Left ventricle myocardium superior (tissue), 1 donor: ENCODE results near the gene RBM28. TPM values are rescaled to one million over a fixed set of nuclear protein-coding genes. Genes with fewer than 3 reads are reported as not detected.

Experiments used
- ATAC-seq: fragments of 200-7000 bp; cut with Tn5 transposase; one replicate; pipeline ENCODE4 v1.9.1; 2020; ENCODE audit warnings: mild to moderate bottlenecking, moderate library complexity
- DNase-seq: peaks from one replicate; pipeline ENCODE4 v3.0.0-alpha.2; 2020
- intact Hi-C: fragments of 100-400 bp; cut with micrococcal nuclease; formaldehyde crosslinking; loops from one replicate; pipeline ENCODE4 v1.11.0; 2022
- total RNA-seq: library from RNA; stranded (reverse); fragmentation: NEBNext Ultra II Directional; extraction: Animal tissue kit (Norgen Biotek cat#: 25700); gene quantifications from one replicate; pipeline ENCODE4 v1.2.1, GENCODE V29; 2021
- donor health status: DM: no; HTN: yes; CAD: no; lungs with severe emphysema.

RBM28 gene
- total RNA-seq, 1 donor from 2014 or later = 36.0 TPM

DNA sequence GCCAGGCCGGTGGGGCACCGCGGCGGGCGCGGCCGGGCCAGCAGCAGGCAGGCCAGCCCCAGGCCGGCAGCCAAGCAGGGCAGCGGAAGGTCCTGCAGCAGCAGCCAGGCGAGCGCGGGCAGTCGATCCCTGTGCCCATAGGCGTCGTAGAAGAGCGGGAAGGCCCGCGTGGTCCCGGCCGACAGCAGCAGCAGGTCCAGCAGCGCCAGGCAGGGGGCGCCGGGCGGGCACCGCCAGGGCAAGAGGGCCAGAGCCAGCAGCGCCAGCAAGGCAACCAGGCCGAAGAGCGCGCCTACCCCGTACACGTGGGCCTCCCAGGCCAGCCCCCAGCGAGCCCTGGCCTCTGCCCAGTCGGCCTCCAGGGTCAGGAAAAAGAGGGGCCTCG is 8.4 kb upstream of the RBM28 start:
- ATAC-seq (peak; percentile 58), DNase-seq (peak; percentile 70)
- intact Hi-C loops = no loop called here

DNA sequence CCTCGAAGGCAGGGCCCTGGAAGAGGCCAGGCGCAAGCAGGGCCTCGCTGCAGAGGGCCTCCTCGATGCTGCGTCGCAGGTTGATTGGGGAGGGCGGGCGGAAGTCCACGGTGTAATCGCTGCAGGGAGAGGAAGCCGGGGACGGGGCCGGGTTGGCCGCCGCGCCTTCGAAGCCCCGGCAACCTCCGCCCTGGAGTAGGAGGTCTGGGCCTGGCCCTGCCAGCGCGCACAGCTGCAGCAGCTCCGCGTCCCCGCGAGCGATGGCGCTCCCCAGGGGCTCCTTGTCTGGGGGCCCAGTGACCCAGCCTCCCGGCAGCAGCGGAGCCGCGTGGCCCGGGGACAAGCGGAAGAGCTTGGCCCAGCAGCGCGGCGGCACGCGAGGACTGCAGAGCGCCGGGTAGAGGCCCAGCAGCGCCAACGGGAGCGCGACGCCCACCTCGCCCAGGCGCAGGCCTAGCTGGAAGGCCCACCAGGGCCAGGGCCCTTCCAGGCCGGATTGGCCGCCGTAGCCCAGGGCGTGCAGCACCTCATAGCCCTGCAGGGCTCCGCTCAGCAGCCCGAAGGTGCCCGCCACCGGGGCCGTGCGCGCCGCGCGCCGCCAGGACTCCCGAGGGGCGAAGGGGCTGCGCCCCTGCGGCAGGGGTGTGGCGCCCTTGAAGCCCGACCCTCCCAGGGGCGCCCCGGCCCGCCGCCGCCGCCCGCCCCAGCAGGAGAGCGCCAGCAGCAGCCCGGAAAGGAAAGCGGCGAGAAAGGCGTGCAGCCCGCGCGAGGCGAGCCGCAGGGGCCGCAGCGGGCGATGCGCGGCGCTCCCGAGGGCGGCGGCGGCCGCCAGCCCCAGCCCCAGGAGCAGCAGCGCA is 7.8 kb upstream of the RBM28 start:
- intact Hi-C loops = no loop called here
- ATAC-seq (peak; percentile 17), DNase-seq (peak; percentile 50)

DNA sequence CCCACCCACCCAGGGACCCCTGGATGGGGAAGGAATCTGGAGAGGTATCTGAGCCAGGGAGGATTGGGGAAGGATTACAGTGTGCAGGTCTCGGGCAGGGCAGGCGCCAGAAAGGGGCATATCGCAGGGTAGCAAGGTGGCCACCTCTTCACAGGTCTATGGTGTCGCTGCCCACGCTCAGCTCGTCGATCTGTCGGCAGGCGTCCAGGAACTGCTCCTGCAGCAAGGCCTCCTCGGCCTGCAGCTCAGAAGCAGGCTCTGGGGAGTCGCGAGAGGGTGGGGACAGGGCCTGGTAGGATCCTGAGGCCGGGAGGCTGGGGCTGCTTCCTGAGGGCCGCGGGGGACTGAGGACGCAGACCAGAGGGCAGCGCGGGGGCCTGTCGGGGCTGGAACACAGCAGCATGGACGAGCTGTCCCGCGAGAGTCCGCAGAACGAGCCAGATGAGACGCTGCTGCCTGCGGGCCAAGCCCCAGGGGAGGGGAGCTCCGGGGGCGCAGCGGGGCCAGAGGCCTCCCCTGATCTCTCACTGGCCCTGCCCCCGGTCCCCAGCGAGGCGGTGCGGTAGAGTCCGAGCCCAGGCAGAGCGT is 7.1 kb upstream of the RBM28 start:
- DNase-seq (peak; percentile 40), ATAC-seq (no peak)
- intact Hi-C loops = no loop called here

DNA sequence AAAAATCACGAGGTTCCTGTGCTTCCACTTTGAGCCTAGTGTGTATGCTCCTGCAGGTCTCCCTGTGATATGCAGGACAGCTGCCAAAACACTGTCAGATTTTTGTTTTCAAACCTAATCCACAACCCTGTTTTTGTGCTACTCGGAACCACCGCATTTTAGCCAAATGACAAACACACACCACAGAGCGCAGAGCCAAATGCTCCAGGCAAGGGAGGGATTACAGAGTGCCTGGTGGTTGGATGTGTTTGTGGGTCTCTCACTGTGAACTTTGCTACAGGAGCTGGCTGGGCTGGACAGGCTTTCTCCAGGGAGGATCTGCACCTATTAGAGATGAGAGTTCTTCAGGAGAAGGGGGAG is 5.7 kb upstream of the RBM28 start:
- intact Hi-C loops = no loop called here
- ATAC-seq (no peak), DNase-seq (no peak)

DNA sequence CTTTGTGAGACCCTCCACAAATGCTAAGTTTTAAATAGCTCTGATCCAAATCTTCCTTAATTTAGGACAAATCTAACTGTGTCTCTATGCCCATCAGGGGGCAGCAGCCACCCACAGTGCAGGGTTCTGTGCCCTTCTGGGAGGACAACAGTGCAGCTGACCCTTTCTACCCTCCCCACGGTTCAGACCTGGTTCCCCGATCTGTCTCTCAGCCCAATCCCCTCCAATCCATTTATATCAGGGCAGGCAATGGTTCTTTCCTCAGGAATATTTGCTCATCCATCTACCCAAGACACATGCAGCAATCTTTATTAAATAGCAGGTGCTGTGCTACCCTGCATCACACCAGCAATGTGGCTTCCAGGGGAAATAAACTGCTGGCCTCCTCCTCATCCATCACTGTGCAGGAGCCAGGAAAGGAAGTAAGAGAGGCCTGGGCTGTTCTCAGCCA is 4.0 kb upstream of the RBM28 start:
- intact Hi-C loops = no loop called here
- peak; percentile 33 for ATAC-seq
- peak; percentile 70 for DNase-seq

DNA sequence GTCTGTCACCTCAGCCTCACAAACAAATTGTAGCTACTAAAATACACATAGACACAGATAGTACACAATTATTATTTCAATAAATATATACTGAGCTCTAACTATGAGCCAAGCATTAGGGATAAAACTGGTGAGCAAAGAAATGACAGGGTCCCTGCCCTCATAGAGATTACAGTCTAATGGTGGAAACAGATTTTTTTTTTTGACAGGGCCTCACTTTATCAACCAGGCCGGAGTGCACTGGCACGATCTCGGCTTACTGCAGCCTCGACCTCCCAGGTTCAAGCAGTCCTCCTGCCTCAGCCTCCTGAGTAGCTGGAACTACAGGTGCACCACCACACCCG is 695 bp upstream of the RBM28 start:
- intact Hi-C loops = no loop called here
- no peak for ATAC-seq

DNA sequence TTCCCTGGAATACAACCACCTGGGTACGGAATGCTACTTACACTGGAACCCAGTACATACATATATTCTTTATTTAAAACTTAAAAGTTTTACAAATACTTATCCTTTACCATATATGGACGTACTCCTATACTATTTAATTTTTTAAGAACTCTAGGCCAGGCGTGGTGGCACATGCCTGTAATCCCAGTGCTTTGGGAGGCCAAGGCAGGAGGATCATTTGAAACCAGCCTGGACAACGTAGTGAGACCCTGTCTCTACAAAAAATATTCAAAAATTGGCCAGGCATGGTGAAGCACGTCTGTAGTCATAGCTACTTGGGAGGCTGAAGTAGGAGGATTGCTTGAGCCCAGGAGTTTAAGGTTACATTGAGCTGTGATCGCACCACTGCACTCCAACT is 2.0 kb downstream of the RBM28 start:
- no peak for ATAC-seq
- no peak for DNase-seq
- intact Hi-C loops = no loop called here

More for the DNA sequence above, 695 bp upstream of the RBM28 start:
- DNase-seq = no peak

DNA sequence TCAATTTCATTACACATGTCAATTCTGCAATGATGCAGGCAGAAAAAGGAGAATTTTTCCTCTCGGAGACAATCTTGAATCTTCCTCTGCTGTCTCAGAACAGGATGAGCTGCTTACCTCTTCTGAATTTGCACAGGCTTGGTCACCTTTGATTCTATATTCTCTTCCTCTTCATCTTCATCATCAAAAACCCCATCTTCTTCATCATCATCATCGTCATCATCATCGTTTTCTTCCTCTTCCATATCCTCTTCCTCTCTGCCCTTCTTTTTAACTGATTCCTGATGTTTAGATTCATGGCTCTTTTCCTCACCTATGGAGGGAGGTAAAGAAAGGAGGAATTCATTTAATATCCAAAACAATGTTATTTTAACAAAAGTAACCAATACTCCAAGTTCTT is 8.0 kb downstream of the RBM28 start:
- no peak for ATAC-seq
- intact Hi-C loops = no loop called here
- DNase-seq = no peak

DNA sequence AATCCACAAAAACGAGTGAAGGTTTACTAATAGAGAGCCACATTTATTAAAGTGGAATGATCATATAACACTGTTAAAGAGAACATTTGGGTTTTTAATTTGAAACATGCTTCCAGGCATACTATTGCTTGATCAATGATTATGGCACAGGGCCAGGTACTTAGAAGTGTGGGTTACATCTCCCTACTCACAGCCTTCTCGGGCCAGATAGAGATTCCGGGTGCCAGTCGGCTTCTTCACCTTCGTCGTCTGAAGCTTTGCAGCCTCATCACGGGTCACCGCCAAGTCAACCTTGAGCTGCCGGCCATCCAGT is 19.4 kb downstream of the RBM28 start:
- DNase-seq = no peak
- no peak for ATAC-seq
- intact Hi-C loops = no loop called here

DNA sequence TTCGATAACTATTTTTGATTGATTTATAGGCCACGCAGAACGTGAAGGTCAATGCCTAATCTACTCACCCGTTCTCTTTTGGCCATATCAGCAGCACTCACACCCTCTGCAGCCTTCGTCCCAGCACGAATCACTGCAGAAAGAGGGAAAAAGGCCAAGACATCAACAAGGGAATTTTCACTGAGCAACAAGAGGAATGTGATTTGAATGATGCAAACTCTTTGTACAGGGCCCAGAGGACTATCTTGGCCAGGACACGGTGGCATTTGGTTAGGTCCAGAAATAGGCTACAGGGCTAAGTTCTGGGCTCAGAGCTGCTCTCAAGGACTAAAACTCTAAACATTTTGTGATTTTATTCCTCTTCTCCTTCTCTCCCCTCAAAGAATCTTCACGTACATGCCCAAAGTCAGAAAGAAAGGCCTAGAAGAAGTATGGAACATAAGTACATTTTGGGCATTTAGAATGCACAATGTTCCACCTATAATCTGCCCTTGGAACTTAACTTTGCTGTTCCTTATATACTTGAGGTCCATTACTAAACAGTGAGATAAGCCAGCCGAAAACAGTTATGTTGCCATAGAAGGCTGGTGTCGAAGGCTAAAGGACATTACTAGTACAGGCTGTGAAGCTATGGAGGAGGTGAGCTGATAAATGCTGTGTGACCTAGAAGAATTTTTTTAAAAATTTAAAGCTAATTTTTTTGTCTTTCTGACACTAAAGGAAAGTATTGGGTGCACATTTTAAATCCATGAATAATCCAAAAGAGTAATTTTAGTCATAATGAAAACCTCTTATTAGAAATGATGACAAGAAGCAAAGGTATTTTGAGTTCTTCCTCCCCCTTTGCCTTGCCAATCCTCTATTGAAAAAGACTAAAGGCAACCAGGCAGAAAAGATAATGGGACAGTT is 20.0 kb downstream of the RBM28 start:
- ATAC-seq (peak; percentile 86), DNase-seq (peak; percentile 31)
- intact Hi-C loops = no loop called here

DNA sequence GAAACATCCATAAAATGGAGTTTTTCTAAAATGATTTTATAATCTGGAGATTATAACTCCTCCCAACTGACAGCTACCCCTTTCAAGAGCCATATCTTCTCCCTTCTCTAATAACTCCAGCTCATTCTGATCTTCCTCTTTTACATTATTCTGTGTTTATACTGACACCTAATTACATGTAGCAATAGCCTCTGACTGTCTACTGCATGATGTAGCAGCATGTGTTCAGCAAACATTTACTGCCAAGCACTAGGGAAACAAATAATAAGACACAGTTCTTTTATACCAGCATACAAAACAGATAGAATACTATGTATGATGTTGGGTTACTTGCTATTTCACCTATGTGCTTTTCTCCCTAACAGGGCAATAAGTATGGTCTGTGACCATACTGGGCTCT is 20.7 kb downstream of the RBM28 start:
- ATAC-seq (peak; percentile 31), DNase-seq (no peak)
- intact Hi-C loops = no loop called here

DNA sequence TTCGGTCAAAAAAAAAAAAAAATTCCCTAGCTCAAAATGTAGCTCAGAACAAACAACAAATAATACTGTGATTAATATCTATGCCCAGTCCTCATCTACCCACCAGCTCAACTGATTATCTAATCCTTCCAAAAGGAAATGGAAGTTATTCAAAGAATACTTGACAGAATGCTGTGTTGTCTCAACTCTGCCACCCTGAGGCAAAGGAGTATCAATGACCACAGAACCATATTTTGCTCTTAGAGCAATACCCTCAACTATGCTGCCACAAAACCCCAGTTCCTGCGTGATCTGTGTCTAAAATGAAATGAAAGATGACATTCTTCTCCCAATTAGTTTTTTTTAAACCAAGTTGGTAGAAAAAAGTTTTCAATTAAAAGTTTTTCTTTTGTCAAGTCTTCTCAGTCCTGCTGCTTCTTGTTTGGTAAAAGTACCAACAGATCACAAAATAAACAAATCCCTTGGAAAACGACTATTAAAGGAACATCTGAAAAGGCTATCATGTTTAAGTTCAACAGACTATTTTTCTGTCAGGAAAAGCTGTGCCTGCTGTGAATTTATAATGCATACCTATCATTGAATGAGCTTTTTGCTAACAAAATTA is 21.6 kb downstream of the RBM28 start:
- intact Hi-C loops = no loop called here
- DNase-seq = no peak
- ATAC-seq = peak; percentile 39

DNA sequence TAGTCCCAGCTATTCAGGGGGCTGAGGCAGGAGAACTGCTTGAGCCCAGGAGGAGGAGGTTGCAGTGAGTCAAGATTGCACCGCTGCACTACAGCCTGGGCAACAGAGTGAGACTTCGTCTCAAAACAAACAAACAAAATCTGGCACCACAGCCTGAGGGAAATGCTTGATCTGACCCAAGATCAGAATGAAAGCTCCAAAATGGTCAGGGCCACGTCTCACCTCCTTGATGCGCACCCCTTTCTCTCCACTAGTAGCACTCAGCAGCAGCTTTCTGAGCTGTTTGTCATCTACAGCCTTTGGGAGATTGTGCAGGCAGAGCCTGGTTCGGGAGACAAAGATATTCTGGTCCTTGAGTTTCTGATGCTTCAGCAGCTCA is 22.7 kb downstream of the RBM28 start:
- ATAC-seq = no peak
- DNase-seq = no peak
- intact Hi-C loops = no loop called here

DNA sequence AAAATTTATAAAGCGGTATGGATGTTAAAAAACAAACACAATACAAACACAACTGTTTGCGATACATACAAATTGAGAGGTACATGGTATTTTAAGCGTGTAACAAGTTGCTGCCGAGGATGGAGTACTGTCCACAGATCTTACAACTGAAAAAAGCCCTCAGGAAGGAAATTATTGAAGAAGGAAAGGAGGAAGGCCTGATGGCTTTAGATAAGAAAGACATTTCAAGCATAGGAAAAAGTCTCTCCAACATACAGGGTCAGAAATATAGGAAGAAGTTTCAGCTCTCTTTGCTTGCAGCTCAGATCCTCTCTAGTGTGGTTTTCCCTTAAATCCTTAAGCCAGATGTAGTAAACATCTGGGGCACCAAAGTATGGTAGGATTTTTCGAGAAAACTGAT is 25.0 kb downstream of the RBM28 start:
- DNase-seq (no peak), ATAC-seq (no peak)
- intact Hi-C loops = no loop called here

DNA sequence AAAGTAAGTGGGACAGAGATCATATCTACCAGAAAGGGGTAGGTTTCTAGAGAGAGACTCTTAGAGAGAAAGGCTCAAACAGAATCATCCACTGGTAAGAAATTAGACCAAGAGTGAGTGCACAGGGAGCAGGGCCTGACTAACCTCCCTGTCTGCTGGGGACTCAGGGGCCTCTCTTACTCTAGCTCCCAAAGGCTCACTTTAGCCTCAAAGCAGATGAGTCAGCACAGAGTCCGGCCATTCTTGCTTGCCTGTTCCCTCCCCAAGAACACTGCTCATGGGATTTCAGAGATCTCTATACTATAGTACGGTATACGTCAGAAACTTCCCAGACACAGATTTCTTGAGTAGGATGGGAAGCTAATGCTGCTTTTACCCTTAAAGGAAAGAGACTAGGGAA is 32.7 kb downstream of the RBM28 start:
- no peak for ATAC-seq
- no peak for DNase-seq

DNA sequence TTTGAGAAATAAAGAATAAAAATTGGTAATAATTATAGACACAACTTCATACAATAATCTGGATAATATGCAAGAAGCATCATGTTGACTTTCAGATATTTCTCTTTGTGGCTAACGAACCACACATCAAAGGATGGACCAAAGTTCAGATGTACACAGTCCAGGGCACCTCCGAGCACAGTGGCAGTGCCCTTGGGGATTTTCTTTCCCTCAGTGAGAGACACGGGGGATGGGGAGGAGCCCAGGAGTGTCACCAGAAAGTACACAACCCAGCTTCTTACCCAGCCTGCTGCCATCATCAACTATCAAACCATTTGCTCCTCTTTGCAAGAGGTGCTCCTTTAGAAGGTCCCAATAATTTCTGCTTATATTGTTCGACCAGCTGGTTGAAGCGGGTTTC is 33.2 kb downstream of the RBM28 start:
- intact Hi-C loops = no loop called here
- DNase-seq = no peak
- ATAC-seq = no peak

More for the DNA sequence above, 32.7 kb downstream of the RBM28 start:
- intact Hi-C loops = no loop called here

DNA sequence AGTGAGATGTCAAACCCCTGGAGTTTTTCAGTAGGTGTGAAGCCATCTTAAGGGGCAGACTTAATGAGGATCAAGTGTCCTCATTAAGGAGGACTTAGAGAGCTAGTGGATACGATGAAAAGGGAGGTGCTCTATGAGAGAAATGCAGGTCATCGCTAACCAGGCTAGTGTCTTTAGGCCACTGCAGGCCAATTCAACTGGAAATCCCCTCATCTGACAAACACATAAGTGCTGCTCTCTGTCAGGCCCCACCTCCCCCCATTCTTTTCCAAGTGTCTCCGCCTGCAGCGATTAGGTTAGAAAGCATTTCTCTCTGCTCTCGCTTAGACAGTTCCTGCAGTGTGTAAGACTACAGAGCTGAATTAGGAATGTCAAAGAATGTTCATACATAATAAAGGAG is 33.7 kb downstream of the RBM28 start:
- ATAC-seq (no peak), DNase-seq (no peak)
- intact Hi-C loops = no loop called here

DNA sequence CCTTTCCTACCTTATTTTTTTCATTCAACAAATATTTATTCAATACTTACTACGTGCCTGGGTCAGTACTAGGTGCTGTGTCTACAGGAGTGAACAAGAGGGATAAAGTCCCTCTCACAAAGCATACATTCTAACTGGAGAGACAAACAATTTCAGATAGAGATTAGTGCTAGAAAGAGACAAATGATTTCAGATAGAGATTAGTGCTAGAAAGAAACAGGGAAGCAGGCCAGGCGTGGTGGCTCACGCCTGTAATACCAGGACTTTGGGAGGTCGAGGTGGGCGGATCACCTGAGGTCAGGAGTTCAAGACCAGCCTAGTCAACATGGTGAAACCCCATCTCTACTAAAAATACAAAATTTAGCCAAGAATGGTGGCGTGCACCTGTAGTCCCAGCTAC is 34.6 kb downstream of the RBM28 start:
- DNase-seq (no peak), ATAC-seq (no peak)
- intact Hi-C loops = no loop called here

DNA sequence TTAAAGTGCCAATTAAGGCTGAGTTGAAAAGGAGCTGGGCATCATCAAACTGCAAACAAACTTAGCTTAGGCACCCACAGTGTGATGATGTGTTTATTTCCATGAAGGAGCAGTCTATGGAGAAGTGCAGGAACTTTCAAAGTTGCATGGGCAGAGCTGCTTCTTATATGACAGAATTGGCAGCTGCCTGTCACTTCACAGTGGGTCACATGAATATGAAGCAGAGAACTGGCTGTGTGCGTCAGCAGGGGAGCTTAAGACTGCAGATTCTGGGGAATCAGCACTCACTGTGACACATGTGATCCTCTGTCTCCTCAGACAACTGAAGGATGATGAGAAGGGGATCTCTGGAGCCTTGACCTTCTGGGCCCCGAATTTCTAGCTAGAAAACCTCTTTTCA is 36.6 kb downstream of the RBM28 start:
- DNase-seq (no peak), ATAC-seq (no peak)
- intact Hi-C loops = no loop called here

DNA sequence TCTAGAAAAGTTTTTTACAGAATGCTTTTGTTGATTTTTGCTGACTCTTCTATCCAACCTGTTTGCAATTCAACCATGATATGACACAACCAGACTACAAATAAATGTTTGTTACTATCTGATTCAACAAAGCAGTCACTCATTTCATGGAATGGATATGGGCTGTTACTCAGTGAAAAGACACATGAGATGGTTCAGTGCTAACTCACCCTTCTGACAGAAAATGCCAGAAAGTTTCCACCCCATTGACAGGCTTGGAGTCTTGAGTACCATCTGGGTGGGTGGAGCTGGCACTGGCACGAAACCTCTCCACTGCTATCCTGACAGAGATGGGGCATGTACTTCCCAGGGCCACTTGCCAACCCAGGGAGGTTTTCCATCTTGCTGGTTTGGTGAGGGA is 39.5 kb downstream of the RBM28 start:
- intact Hi-C loops = no loop called here
- DNase-seq (no peak), ATAC-seq (no peak)
